MM.1S (cell line): Measurements from ENCODE around the gene GALNS.

Source experiments
- EZH2 ChIP-seq: fragments of 300-600 bp; sonication (generic); optimal IDR thresholded peaks from 2 replicates; pipeline ENCODE3; 2017; ENCODE audit warnings: low read depth, mild to moderate bottlenecking, antibody characterized with exemption, low read length, mixed read lengths
- EZH2phosphoT487 ChIP-seq: fragments of 300-600 bp; sonication (generic); IDR thresholded peaks from 2 replicates; pipeline ENCODE4 v1.6.1; 2018; ENCODE audit warnings: antibody characterized with exemption, low read length
- TF ChIP-seq, protein P1 (sequence below): fragments of 300-600 bp; sonication (generic); IDR thresholded peaks from 2 replicates; pipeline ENCODE4 v1.5.1; 2016; ENCODE audit warnings: antibody characterized with exemption, low read length, mixed read lengths

DNA sequence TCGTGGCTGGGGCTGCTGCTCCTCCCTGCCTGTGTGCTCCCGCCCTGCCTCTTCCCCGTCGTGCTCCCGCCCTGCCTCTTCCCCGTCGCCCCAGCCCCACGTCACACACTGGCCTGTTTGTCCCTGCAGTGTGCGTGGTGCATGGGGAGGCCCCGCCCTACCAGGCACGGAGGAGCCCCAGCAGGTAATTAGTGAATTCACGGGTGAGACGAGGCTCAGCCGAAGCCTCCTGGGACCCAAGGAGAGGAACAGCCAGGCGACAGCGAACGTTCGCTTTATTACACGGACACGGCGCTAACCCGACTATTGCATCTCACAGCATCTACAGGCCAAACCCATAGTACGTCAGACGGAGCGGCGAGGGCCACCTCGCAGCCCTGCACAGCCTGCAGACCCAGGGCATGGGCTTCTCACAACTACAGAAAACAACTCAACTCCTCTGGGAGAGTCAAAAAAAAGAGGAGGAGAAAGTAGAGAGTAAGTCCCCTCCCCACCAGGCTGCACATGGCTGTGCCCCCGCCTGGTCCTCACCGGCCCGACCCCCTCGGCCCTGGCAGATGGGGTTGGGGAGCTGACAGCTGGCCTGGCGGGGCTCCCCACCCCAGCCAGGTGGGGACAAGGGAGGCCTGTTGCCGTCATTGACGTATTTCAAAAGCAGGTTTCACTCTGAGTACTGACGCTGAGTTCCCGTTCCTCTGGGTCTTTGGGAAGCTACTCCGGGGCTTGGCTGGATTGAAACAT is 14.0 kb upstream of the GALNS start:
- TF ChIP-seq, protein P1, sequence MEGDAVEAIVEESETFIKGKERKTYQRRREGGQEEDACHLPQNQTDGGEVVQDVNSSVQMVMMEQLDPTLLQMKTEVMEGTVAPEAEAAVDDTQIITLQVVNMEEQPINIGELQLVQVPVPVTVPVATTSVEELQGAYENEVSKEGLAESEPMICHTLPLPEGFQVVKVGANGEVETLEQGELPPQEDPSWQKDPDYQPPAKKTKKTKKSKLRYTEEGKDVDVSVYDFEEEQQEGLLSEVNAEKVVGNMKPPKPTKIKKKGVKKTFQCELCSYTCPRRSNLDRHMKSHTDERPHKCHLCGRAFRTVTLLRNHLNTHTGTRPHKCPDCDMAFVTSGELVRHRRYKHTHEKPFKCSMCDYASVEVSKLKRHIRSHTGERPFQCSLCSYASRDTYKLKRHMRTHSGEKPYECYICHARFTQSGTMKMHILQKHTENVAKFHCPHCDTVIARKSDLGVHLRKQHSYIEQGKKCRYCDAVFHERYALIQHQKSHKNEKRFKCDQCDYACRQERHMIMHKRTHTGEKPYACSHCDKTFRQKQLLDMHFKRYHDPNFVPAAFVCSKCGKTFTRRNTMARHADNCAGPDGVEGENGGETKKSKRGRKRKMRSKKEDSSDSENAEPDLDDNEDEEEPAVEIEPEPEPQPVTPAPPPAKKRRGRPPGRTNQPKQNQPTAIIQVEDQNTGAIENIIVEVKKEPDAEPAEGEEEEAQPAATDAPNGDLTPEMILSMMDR, result no peak
- TF ChIP-seq EZH2phosphoT487, result no peak
- TF ChIP-seq EZH2, result no peak
